H9 (cell line): ENCODE results near the gene ARPC1A. TPM values are rescaled to one million over a fixed set of nuclear protein-coding genes. Genes with fewer than 3 reads are reported as not detected.
A peak's percentile ranks its signal among the peaks of the same experiment; 100 is the strongest.

Experiments used
- DNase-seq: peaks from one replicate; pipeline ENCODE4 v3.0.0-alpha.2; 2017
- H2AFZ ChIP-seq: one replicate; pipeline ENCODE4 v1.6.1; 2013; ENCODE audit warnings: mild to moderate bottlenecking, low read length, control low read depth, moderate library complexity
- H2AK5ac ChIP-seq: 2 replicates; pipeline ENCODE4 v1.6.1; 2013; ENCODE audit warnings: low read length, control low read depth, mixed read lengths; ENCODE audit not compliant: insufficient read length
- H2BK120ac ChIP-seq: one replicate; pipeline ENCODE4 v1.6.1; 2013; ENCODE audit warnings: low read depth, mild to moderate bottlenecking, low read length, control low read depth, inconsistent platforms; ENCODE audit not compliant: poor library complexity, severe bottlenecking
- H2BK12ac ChIP-seq: 2 replicates; pipeline ENCODE4 v1.6.1; 2013; ENCODE audit warnings: low read length, control low read depth, mixed read lengths, low read depth; ENCODE audit not compliant: insufficient read length
- H2BK15ac ChIP-seq: 2 replicates; pipeline ENCODE4 v1.6.1; 2013; ENCODE audit warnings: low read depth, low read length, control low read depth
- H2BK20ac ChIP-seq: one replicate; pipeline ENCODE4 v1.6.1; 2013; ENCODE audit warnings: low read depth, mild to moderate bottlenecking, low read length, control low read depth, inconsistent platforms; ENCODE audit not compliant: poor library complexity, severe bottlenecking
- H2BK5ac ChIP-seq: 2 replicates; pipeline ENCODE4 v1.6.1; 2013; ENCODE audit warnings: low read length, control low read depth, mixed read lengths; ENCODE audit not compliant: insufficient read length
- H3K14ac ChIP-seq: 2 replicates; pipeline ENCODE4 v1.6.1; 2013; ENCODE audit warnings: low read length, control low read depth; ENCODE audit not compliant: insufficient read depth
- H3K18ac ChIP-seq: 2 replicates; pipeline ENCODE4 v1.6.1; 2013; ENCODE audit warnings: low read depth, mild to moderate bottlenecking, mixed read lengths, low read length, control low read depth; ENCODE audit not compliant: insufficient read length
- H3K23ac ChIP-seq: 2 replicates; pipeline ENCODE4 v1.6.1; 2013; ENCODE audit warnings: low read length, control low read depth, mixed read lengths, low read depth; ENCODE audit not compliant: insufficient read length
- H3K23me2 ChIP-seq: 2 replicates; pipeline ENCODE4 v1.6.1; 2013; ENCODE audit warnings: low read depth, mild to moderate bottlenecking, mixed read lengths, low read length, control low read depth; ENCODE audit not compliant: insufficient read length, poor library complexity, severe bottlenecking
- H3K27ac ChIP-seq: 2 replicates; pipeline ENCODE4 v1.5.1; 2013; ENCODE audit warnings: low read length, control low read depth, mixed read lengths, low read depth; ENCODE audit not compliant: insufficient read length
- H3K27me3 ChIP-seq: 2 replicates; pipeline ENCODE4 v1.6.1; 2013; ENCODE audit warnings: low read length, control low read depth, inconsistent platforms; ENCODE audit not compliant: insufficient read depth
- H3K4ac ChIP-seq: 2 replicates; pipeline ENCODE4 v1.6.1; 2013; ENCODE audit warnings: low read depth, mild to moderate bottlenecking, control low read depth, inconsistent platforms, low read length, moderate library complexity
- H3K4me1 ChIP-seq: 2 replicates; pipeline ENCODE4 v1.6.1; 2013; ENCODE audit warnings: low read length, control low read depth, inconsistent platforms; ENCODE audit not compliant: insufficient read depth
- H3K4me2 ChIP-seq: 2 replicates; pipeline ENCODE4 v1.6.1; 2013; ENCODE audit warnings: low read length, control low read depth, mixed read lengths; ENCODE audit not compliant: insufficient read length, insufficient read depth
- H3K56ac ChIP-seq: 2 replicates; pipeline ENCODE4 v1.6.1; 2013; ENCODE audit warnings: low read depth, mild to moderate bottlenecking, mixed read lengths, low read length, control low read depth; ENCODE audit not compliant: insufficient read length
- H3K79me1 ChIP-seq: 2 replicates; pipeline ENCODE4 v1.6.1; 2013; ENCODE audit warnings: low read depth, mild to moderate bottlenecking, moderate library complexity, low read length, control low read depth, inconsistent platforms; ENCODE audit not compliant: insufficient read depth, poor library complexity, severe bottlenecking
- H3K79me2 ChIP-seq: 2 replicates; pipeline ENCODE4 v1.6.1; 2013; ENCODE audit warnings: low read length, control low read depth, inconsistent platforms; ENCODE audit not compliant: insufficient read depth
- H3K9ac ChIP-seq: 2 replicates; pipeline ENCODE4 v1.6.1; 2013; ENCODE audit warnings: low read length, control low read depth, mixed read lengths; ENCODE audit not compliant: insufficient read length; ENCODE audit errors: extremely low read depth
- H3K9me3 ChIP-seq: one replicate; pipeline ENCODE4 v1.6.1; 2013; ENCODE audit warnings: low read depth, low read length, inconsistent platforms; ENCODE audit not compliant: control insufficient read depth
- H3T11ph ChIP-seq: one replicate; pipeline ENCODE4 v1.6.1; 2013; ENCODE audit warnings: mild to moderate bottlenecking, low read length, control low read depth, inconsistent platforms
- H4K20me1 ChIP-seq: one replicate; pipeline ENCODE4 v1.6.1; 2013; ENCODE audit not compliant: control insufficient read depth, insufficient read length, insufficient read depth
- H4K5ac ChIP-seq: 2 replicates; pipeline ENCODE4 v1.6.1; 2013; ENCODE audit warnings: low read depth, mild to moderate bottlenecking, mixed read lengths, low read length, control low read depth; ENCODE audit not compliant: insufficient read length
- H4K8ac ChIP-seq: replicated peaks from 2 replicates; pipeline ENCODE4 v1.6.1; 2013; ENCODE audit warnings: low read length, control low read depth, mixed read lengths, low read depth; ENCODE audit not compliant: insufficient read length
- H4K91ac ChIP-seq: 2 replicates; pipeline ENCODE4 v1.6.1; 2013; ENCODE audit warnings: low read depth, mild to moderate bottlenecking, moderate library complexity, mixed read lengths, low read length, control low read depth; ENCODE audit not compliant: insufficient read length
- H3K27ac Mint-ChIP-seq, 3 experiments: 2 replicates in 2 of 3; 3 replicates in 1 of 3; pipeline ENCODE4 v1.8.0; 2020 to 2021; ENCODE audit warnings: mixed read lengths in 3 of 3, mild to moderate bottlenecking in 1 of 3, moderate library complexity in 1 of 3
- H3K27me3 Mint-ChIP-seq: 2 replicates; pipeline ENCODE4 v1.8.0; 2021; ENCODE audit warnings: low read depth, mild to moderate bottlenecking, moderate library complexity, mixed read lengths
- H3K36me3 Mint-ChIP-seq, 3 experiments: 2 replicates in 2 of 3; 3 replicates in 1 of 3; pipeline ENCODE4 v1.8.0; 2020 to 2021; ENCODE audit warnings: low read depth in 3 of 3, mixed read lengths in 3 of 3; ENCODE audit not compliant: insufficient read depth in 1 of 3
- H3K4me1 Mint-ChIP-seq, 2 experiments: 2 replicates each; pipeline ENCODE4 v1.8.0; 2020; ENCODE audit warnings: mixed read lengths in 2 of 2
- H3K4me3 Mint-ChIP-seq, 2 experiments: 2 replicates in 1 of 2; 3 replicates in 1 of 2; pipeline ENCODE4 v1.8.0; 2020 to 2021; ENCODE audit warnings: mild to moderate bottlenecking in 2 of 2, mixed read lengths in 2 of 2, moderate library complexity in 1 of 2
- H3K9me3 Mint-ChIP-seq, 2 experiments: 2 replicates in 1 of 2; 3 replicates in 1 of 2; pipeline ENCODE4 v1.8.0; 2020; ENCODE audit warnings: mild to moderate bottlenecking in 2 of 2, mixed read lengths in 2 of 2, moderate library complexity in 1 of 2
- WGBS: extraction: QIAGEN DNeasy Blood & Tissue Kit; methylation state at CpG from one replicate; pipeline ENCODE4 v1.1.7; 2013; ENCODE audit warnings: missing lambda C conversion rate, low lambda C conversion rate, mixed read lengths; ENCODE audit not compliant: insufficient read length; ENCODE audit errors: extremely low coverage; 5-methylcytosine and 5-hydroxymethylcytosine counted together
- total RNA-seq: library from RNA; stranded (reverse); gene quantifications from 2 replicates; pipeline ENCODE4 v1.2.1, GENCODE V29; 2021
- TF ChIP-seq, protein P1 (sequence below): fragments of 200-600 bp; sonication (generic); conservative IDR thresholded peaks from 3 replicates; pipeline ENCODE4 v1.8.0; 2021; ENCODE audit warnings: antibody characterized with exemption, mild to moderate bottlenecking

ARPC1A gene
- total RNA-seq, 1 experiment from 2014 or later: 169 TPM

DNA sequence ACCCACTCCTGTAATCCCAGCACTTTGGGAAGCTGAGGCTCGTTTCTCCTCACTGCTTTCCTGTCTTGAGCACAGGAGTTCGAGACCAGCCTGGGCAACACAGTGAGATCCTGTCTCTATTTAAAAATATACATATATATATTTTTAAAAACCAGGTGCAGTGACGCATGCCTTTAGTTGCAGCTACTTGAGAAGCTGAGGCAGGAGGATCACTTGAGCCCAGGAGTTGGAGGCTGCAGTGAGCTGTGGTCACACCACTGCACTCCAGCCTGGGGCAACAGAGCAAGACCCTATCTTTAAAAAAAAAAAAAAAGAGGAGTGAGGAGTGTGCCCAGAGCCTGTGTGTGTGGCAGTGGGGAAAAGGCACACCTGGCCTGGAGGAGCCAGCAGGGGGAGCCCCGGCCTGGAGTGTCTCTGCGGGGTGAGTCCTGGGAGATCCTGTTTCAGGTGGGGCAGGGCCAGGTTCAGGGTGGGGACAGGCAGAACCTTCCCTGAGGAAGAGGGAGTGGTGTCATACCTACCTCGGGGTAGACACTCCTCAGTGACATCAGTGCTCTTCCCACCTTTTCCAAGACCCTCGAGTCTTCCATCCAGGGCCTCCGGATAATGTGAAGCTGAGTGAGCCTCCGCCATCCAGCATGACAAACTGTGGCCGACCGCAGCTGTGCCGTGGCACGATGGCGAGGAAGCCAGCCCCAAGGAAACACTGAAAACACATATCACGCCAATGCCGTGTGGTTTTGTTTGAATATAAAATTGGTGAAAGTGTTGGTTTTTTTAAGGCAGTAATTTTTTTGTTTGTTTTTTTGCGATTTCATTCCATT is 39.8 kb downstream of the ARPC1A start:
- no peak overlapping the region for H2AK5ac ChIP-seq
- no peak overlapping the region for H3K56ac ChIP-seq
- no peak overlapping the region for H2BK12ac ChIP-seq
- no peak overlapping the region for H2AFZ ChIP-seq
- no peaks in the 10 kb centered on the region for H3K79me1 ChIP-seq
- H4K8ac ChIP-seq: no peak overlapping the region
- H3K14ac ChIP-seq: no peak overlapping the region
- H2BK120ac ChIP-seq: no peak overlapping the region
- H3K9me3 ChIP-seq: no peaks in the 10 kb centered on the region
- no peak overlapping the region for H3K23ac ChIP-seq
- DNase-seq: peak; percentile 80
- no peaks in the 10 kb centered on the region for H4K20me1 ChIP-seq
- no peak overlapping the region for H2BK15ac ChIP-seq
- no peak overlapping the region for H2BK20ac ChIP-seq
- H3K23me2 ChIP-seq: peaks cover 3% of the 10 kb centered on the region
- WGBS: no CpG with 5 or more reads among the region's 17 CpGs
- no peak overlapping the region for H4K91ac ChIP-seq
- H3K79me2 ChIP-seq: no peaks in the 10 kb centered on the region
- H3K4me2 ChIP-seq: no peak overlapping the region
- Mint-ChIP-seq H3K4me3 (no peak overlapping the region; a peak in 1 of 5 replicates), H3K4me1 (peaks cover 7 to 13% of the 10 kb centered on the region in 2 experiments), H3K9me3 (no peaks in the 10 kb centered on the region), H3K27ac (peak overlapping the region in 1 of 3 experiments; percentile 51; a peak in 1 of 7 replicates), H3K36me3 (peaks cover 12 to 60% (median 49%) of the 10 kb centered on the region in 3 experiments; a peak in 6 of 7 replicates), H3K27me3 (no peaks in the 10 kb centered on the region)
- H3K27me3 ChIP-seq: no peaks in the 10 kb centered on the region
- H3K18ac ChIP-seq: no peak overlapping the region
- no peak overlapping the region for H3K9ac ChIP-seq
- TF ChIP-seq, protein P1, sequence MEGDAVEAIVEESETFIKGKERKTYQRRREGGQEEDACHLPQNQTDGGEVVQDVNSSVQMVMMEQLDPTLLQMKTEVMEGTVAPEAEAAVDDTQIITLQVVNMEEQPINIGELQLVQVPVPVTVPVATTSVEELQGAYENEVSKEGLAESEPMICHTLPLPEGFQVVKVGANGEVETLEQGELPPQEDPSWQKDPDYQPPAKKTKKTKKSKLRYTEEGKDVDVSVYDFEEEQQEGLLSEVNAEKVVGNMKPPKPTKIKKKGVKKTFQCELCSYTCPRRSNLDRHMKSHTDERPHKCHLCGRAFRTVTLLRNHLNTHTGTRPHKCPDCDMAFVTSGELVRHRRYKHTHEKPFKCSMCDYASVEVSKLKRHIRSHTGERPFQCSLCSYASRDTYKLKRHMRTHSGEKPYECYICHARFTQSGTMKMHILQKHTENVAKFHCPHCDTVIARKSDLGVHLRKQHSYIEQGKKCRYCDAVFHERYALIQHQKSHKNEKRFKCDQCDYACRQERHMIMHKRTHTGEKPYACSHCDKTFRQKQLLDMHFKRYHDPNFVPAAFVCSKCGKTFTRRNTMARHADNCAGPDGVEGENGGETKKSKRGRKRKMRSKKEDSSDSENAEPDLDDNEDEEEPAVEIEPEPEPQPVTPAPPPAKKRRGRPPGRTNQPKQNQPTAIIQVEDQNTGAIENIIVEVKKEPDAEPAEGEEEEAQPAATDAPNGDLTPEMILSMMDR: peak; percentile 72
- no peak overlapping the region for H3K27ac ChIP-seq
- H4K5ac ChIP-seq: no peak overlapping the region
- no peak overlapping the region for H3T11ph ChIP-seq
- H2BK5ac ChIP-seq: no peak overlapping the region
- H3K4ac ChIP-seq: no peak overlapping the region
- H3K4me1 ChIP-seq: peaks cover 3% of the 10 kb centered on the region; the same call in 1 of the 2 replicates
